Stimulated activated CD4-positive, alpha-beta T cell treated with anti-CD3 and anti-CD28 coated beads, Interleukin-2, amount 100 ng/mL, for 4 hours (primary cell): ENCODE measurements around the gene RALA.
"Not testable (repeated sequence)": the region's sequence is repeated elsewhere in the genome, so short reads cannot be mapped to it uniquely, and the experiment has no call there.

ENCODE experiments used
- DNase-seq: peaks from one replicate; pipeline ENCODE4 v3.0.0-alpha.2; 2020; ENCODE audit warnings: low read depth

RALA gene

GRCh38 chr7:39727231-39728012 is 104.0 kb downstream of the RALA start:
- no peak for DNase-seq

- peak; percentile 97 for DNase-seq
These were observed 109.7 kb downstream of the RALA start for GRCh38 chr7:39732837-39733804.

- no peak for DNase-seq
These were observed 110.7 kb downstream of the RALA start for GRCh38 chr7:39733881-39734632.

GRCh38 chr7:39734633-39735004 is 111.2 kb downstream of the RALA start:
- DNase-seq = no peak

DNA sequence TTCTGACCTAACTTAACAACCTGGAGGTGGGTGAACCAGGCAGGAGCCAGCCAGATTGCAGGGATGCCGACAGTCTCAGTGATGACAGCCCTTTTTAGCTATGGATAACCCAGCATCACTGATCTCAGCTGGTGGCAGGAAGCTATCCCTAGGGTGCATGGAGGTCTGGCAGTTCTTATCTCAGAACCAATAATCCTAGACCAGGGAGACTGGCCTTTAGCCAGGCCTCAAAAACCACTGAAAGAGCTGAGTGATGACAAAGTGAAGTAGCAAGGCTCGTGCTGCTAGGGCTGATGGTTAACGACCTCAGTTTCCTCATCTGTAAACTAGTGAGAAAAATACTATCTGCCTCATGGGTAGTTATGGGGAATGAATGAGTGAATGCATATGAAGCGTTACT is 112.5 kb downstream of the RALA start:
- no peak for DNase-seq

GRCh38 chr7:39741942-39742623 is 118.7 kb downstream of the RALA start:
- DNase-seq = no peak

- DNase-seq = no peak
These were observed 121.2 kb downstream of the RALA start for GRCh38 chr7:39744620-39745019.

DNA sequence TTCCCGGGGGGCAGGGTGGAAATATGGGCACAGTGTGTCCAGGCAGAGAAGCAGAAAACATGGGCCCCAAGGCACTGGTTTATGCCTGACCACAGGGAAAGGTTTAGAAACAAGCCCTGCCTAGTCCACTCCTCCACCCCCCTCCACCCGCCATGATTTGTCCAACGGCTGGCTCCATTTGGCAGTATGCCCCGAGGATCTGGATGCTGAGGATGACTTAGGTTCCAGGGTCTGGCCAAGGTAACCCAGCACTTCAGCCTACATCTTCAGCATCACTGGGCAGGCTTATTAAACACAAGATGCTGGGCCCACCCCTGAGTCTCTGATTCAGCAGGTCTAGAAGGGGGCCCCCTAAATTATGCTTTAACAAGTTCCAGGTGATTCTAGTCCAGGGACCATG is 121.9 kb downstream of the RALA start:
- no peak for DNase-seq

DNA sequence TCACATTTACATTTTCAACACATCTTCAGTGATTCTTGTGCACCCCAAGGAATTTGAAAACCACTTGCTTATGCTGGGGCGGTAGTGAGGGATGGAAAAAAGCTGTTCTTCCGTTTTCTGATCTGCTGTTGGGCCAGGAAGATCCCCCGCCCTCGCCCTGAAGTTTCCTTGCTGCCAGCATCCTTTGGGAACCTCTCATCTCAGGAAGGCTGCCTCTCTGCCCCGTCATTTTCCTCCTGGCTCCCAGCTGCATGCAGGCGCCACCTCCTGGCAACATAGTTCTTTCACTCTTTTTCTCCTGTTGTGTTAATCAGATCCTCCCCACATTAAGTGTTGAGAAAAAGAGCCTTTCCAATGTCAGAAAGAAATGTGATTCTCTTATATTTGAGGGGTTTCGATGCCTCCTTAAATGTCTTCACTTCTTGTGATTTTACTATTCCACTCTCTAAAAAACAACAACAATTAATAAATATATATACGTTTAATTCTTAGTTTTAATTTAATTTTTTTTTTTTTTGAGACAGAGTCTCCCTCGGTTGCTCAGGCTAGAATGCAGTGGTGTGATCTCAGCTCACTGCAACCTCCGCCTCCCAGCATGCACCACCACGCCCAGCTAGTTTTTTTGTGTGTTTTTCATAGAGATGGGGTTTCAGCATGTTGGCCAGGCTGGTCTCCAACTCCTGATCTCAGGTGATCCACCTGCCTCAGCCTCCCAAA is 122.9 kb downstream of the RALA start:
- peak; percentile 53 for DNase-seq

DNA sequence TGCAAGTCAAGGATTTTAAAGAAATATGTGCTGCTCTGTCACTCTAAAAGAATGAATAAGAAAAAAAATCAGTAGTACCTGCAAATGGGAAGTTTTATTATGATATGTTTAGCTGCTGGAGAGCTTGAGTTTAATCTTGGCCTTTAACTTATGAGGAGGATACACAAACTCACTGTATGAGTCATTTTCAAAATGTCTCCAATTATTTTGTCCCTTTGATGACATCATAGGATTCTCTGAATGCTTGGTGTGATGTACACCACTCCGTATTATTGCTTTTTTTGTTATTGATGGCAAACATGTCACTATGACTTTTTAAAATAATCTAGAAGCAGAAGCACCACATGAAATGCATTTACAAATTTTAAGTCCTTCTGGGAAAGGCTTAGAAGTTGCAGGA is 125.8 kb downstream of the RALA start:
- no peak for DNase-seq

DNA sequence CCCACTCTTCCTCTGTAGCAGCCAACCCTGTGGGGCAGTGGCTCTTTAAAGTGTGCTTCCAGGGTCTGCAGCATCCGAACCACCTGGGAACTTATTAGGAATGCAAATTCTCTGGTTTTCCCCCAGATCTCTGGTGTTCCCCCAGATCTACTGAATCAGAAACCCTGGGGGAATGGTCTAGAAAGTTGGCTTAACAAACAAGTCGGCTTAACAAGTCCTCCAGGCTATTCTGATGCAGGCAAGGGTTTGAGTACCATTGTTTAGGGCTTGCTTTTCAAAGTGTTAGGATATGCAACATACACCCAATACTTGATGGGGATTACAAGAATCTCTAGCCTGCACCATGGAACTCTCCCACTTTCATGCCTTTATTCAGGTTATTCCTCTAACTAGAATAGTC is 126.3 kb downstream of the RALA start:
- no peak for DNase-seq

DNA sequence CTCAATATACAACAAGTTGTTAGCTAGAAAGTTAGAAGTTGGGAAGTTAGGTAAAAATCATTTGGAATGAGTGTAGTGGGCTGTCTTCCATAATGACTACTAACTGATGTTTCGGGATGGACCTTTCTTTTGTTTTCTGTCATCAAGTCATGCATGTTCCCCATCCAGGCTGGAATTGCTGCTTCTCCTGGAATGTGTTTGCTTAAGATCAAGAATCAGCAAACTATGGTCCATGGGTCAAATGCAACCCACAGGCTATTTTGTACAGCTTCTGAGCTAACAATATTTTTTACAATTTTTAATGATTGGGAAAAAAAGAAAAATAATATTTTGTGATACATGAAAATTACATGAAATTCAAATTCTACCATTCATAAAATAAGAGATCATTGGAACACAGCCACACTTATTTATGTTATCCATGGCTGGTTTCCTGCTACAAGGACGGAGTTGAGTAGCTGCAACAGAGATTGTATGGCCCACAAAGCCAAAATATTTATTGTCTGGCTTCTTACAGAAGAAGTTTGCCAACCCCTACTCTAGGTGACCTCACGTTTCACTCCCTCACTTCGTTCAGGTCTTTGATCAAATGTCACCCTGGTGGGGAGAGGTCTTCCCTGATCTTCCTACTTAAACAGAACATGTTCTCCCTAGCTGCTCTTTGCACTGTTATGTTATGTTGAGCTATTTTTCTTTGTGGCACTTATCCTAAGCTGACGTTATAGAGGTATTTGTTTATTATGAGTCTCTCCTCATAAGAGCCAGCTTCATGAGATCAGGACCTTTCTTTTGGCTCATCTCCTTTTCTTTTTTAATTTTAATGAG is 127.1 kb downstream of the RALA start:
- no peak for DNase-seq

DNA sequence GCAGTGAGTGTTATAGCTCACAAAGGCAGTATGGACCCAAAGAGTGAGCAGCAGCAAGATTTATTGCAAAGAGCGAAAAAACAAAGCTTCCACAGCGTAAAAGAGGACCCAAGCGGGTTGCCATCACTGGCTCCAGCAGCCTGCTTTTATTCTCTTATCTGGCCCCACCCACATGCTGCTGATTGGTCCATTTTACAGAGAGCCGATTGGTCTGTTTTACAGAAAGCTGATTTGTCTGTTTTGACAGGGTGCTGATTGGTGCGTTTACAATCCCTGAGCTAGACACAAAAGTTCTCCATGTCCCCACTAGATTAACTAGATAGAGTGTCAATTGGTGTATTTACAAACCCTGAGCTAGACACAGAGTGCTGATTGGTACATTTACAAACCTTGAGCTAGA is 129.9 kb downstream of the RALA start:
- DNase-seq = not testable (repeated sequence)

DNA sequence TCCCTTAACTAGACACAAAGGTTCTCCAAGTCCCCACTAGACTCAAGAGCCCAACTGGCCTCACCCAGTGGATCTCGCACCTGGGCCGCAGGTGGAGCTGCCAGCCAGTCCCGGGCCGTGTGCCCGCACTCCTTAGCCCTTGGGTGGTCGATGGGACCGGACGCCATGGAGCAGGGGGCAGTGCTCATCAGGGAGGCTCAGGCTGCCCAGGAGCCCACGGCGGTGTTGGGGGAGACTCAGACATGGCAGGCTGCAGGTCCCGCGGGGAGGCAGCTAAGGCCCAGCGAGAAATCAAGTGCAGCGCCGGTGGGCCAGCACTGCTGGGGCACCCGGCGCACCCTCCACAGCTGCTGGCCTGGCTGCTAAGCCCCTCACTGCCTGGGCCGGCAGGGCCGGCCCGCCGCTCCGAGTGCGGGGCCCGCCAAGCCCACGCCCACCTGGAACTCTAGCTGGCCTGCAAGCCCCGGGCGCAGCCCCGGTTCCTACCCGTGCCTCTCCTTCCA is 130.5 kb downstream of the RALA start:
- DNase-seq = no peak

DNA sequence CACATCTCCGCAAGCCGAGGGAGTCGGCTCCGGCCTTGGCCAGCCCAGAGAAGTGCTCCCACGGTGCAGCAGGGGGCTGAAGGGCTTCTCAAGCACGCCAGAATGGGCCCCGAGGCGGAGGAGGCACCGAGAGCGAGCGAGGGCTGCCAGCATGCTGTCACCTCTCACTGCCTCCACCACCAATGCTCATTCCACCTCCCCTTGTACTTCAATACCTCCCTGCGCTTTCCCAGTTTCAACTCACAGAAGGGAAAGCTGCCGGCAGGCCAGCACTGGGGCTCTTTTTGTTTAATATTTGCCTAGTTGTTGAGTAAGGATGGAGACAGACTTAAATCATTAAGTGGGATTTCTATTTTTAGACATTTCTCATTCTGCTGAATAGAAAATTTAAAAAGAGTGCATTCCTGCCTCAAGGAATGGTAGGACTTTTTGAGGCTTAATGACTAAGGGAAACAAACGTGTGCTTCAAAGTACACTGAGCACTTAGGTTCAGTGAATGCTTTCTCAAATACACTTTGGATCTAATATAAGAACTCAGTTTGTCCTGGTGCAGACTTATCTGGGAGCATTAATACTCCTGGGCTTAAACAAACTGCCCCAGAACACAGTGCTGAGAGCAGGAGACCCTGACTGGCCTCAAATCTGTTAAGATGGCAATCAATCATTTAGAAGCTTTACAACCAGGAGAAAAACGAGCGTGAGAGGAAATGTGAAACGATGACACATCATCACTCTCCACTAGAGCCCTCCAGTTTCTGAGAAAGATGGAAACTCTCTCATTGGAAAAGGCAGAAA is 131.2 kb downstream of the RALA start:
- DNase-seq = no peak

DNA sequence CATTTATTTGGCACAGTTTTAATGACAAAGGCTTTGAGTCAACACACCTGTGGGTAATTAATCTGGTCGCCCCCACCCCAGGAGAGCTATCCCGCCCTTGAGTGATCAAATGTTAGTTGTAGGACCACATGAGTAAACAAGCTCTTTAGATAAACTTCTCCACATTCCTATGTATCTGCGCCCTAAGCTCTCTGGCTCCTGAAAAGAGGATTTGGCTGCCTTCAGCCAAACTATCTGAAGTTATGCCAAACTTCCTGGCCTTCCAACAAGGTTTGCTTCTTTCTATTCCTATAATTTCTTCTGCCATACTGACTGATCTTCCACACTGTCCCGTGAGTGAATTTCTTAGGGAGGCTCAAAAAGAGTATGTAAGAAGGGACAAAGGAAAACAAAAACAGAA is 134.2 kb downstream of the RALA start:
- DNase-seq = no peak
